ENCODE measurements around the gene OSBP. TPM values are rescaled to one million over a fixed set of nuclear protein-coding genes. Genes with fewer than 3 reads are reported as not detected.

OSBP gene
- polyA plus RNA-seq, 2 of the 4 experiments (the other 2 are of a cell fraction), result 25.9 to 31.7 TPM

- H3K9me3 ChIP-seq, result no peaks in the 10 kb centered on the region
- no peak for TF ChIP-seq RNF2 (IDR thresholded peaks at IDR 0.05; ENCODE audit: borderline replicate concordance, low read depth)
- ChIA-PET CTCF (interaction anchor here (0.8 kb wide), 1 partner anchor 210 kb away, joined by 3 read pairs; no protein-coding TSS in a partner anchor), POLR2A (no interaction called here)
- FAIRE-seq (no peak), ATAC-seq (no peak), DNase-seq (ENCODE audit: low read depth in 1 of 2, low spot score in 1 of 2) (no peak)
- H3K4me1 ChIP-seq, result peaks cover 18% of the 10 kb centered on the region
- H3K4me3 ChIP-seq, result no peak overlapping the region
- H3K27ac ChIP-seq, result peak overlapping the region in 1 of 2 experiments; percentile 6; a peak in 1 of 6 replicates
- H3K4me2 ChIP-seq, result no peak overlapping the region
- 67% methylated on average over 3 of the region's 3 CpGs for WGBS (ENCODE audit: missing lambda C conversion rate)
Observed at GRCh38 chr11:59542142-59542810, 73.3 kb downstream of the OSBP start.

- no peak overlapping the region for H3K4me2 ChIP-seq
- no peak for ATAC-seq
- ChIA-PET CTCF (interaction anchor here (3.1 kb wide), 1 partner anchor 146 kb away, joined by 13 read pairs; no protein-coding TSS in a partner anchor), POLR2A (no interaction called here)
- H3K4me3 ChIP-seq, result no peak overlapping the region
- no peak for DNase-seq (ENCODE audit: low read depth in 1 of 2, low spot score in 1 of 2)
- H3K4me1 ChIP-seq, result peaks cover 6% of the 10 kb centered on the region
- no peak for FAIRE-seq
- no peak overlapping the region for H3K27ac ChIP-seq
- no peaks in the 10 kb centered on the region for H3K9me3 ChIP-seq
- TF ChIP-seq RAD21 (conservative IDR thresholded peaks at IDR 0.05 in 1 of 2, IDR thresholded peaks at IDR 0.05 in 1 of 2) (no peak), RFX5 (IDR thresholded peaks at IDR 0.05) (no peak), MAZ (IDR thresholded peaks at IDR 0.05; ENCODE audit: borderline replicate concordance, low read depth, low read length) (no peak), HEYL (CRISPR knock-in tag; IDR thresholded peaks at IDR 0.05) (no peak), ESRRA (IDR thresholded peaks at IDR 0.05; ENCODE audit: borderline replicate concordance, low read length) (no peak), HDAC2 (IDR thresholded peaks at IDR 0.05) (no peak), EHMT2 (IDR thresholded peaks at IDR 0.05; ENCODE audit: low read depth) (no peak), ELK1 (IDR thresholded peaks at IDR 0.05; ENCODE audit: low read depth, low read length) (no peak), JUN (IDR thresholded peaks at IDR 0.05) (no peak), FOXS1 (CRISPR knock-in tag; IDR thresholded peaks at IDR 0.05) (no peak), TP53 (CRISPR knock-in tag; IDR thresholded peaks at IDR 0.05) (no peak)
- 23% methylated on average over 1 of the region's 1 CpG for WGBS (ENCODE audit: missing lambda C conversion rate)
Observed at GRCh38 chr11:59534676-59535075, 80.9 kb downstream of the OSBP start.

GRCh38 chr11:59532620-59533019 is 83.0 kb downstream of the OSBP start:
- ChIA-PET CTCF (interaction anchor here (3.1 kb wide), 1 partner anchor 148 kb away, joined by 13 read pairs; no protein-coding TSS in a partner anchor), POLR2A (no interaction called here)
- ATAC-seq, result no peak
- Histone ChIP-seq H3K27ac (no peak overlapping the region), H3K4me3 (no peak overlapping the region), H3K9me3 (no peaks in the 10 kb centered on the region), H3K4me1 (no peaks in the 10 kb centered on the region), H3K4me2 (no peak overlapping the region)
- TF ChIP-seq HOXB5 (CRISPR knock-in tag; IDR thresholded peaks at IDR 0.05) (no peak), CBX8 (IDR thresholded peaks at IDR 0.05) (no peak), MAFK (IDR thresholded peaks at IDR 0.05; ENCODE audit: partially characterized antibody) (no peak), BHLHE40 (IDR thresholded peaks at IDR 0.05; ENCODE audit: low read depth, low read length) (no peak), ZSCAN20 (CRISPR knock-in tag; IDR thresholded peaks at IDR 0.05) (no peak), TP53 (CRISPR knock-in tag; IDR thresholded peaks at IDR 0.05) (no peak), USF2 (IDR thresholded peaks at IDR 0.05) (no peak), EP300 (IDR thresholded peaks at IDR 0.05) (no peak), CBX2 (IDR thresholded peaks at IDR 0.05; ENCODE audit: borderline replicate concordance, low read depth) (no peak), POLR2AphosphoS2 (conservative IDR thresholded peaks at IDR 0.05; ENCODE audit: low read length) (no peak)
- no peak for FAIRE-seq
- 73% methylated on average over 2 of the region's 2 CpGs for WGBS (ENCODE audit: missing lambda C conversion rate)
- no peak for DNase-seq (ENCODE audit: low read depth in 1 of 2, low spot score in 1 of 2)
